GM12891 (cell line): Measurements from ENCODE around the gene ELL3.

Experiments
- PAX5 ChIP-seq: IDR thresholded peaks from 2 replicates; pipeline ENCODE4 v1.6.1; 2011; ENCODE audit warnings: low read length, moderate library complexity, mild to moderate bottlenecking; ENCODE audit not compliant: insufficient read depth, severe bottlenecking
- POLR2AphosphoS5 ChIP-seq: IDR thresholded peaks from 2 replicates; pipeline ENCODE4 v1.6.1; 2011; ENCODE audit warnings: low read depth, low read length, control low read depth
- TAF1 ChIP-seq: IDR thresholded peaks from 2 replicates; pipeline ENCODE4 v1.6.1; 2011; ENCODE audit warnings: low read depth, low read length, control low read depth

DNA sequence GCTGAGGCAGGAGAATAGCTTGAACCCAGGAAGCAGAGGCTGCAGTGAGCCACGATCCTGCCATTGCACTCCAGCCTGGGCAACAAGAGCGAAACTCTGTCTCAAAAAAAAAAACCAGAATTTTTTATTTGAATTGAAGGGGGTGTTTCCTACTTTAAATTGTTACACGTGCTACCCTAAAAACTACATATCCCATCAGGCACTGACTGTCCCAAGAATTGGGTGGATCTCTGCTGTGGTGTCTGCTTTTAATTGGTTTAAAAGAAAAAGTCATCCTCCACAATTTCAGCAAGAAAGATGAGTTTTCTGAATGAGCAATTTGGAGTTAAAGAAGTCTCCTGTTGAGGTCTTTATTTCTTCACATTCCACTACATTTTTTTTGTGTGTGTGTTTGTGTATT is 28.4 kb downstream of the ELL3 start:
- TF ChIP-seq POLR2AphosphoS5 (no peak), PAX5 (no peak), TAF1 (no peak)
